Activated CD4-positive, alpha-beta T cell treated with anti-CD3 and anti-CD28 coated beads, Interleukin-2, amount 10 ng/mL, durations not matched to agents 24 days and 14 days (primary cell): ENCODE results near the gene ST3GAL4. TPM values are rescaled to one million over a fixed set of nuclear protein-coding genes. Genes with fewer than 3 reads are reported as not detected.
"Not testable (repeated sequence)": the region's sequence is repeated elsewhere in the genome, so short reads cannot be mapped to it uniquely, and the experiment has no call there.

ENCODE experiments used
- DNase-seq: peaks from one replicate; pipeline ENCODE4 v3.0.0; 2022
- H3K27ac Mint-ChIP-seq: one replicate; pipeline ENCODE4 v1.8.0; 2022; ENCODE audit warnings: mild to moderate bottlenecking, mixed read lengths
- H3K27me3 Mint-ChIP-seq: one replicate; pipeline ENCODE4 v1.8.0; 2022; ENCODE audit warnings: mixed read lengths
- H3K36me3 Mint-ChIP-seq: one replicate; pipeline ENCODE4 v1.8.0; 2022; ENCODE audit warnings: low read depth, mild to moderate bottlenecking, mixed read lengths
- H3K4me1 Mint-ChIP-seq: one replicate; pipeline ENCODE4 v1.8.0; 2021; ENCODE audit warnings: mixed read lengths
- H3K4me3 Mint-ChIP-seq: one replicate; pipeline ENCODE4 v1.8.0; 2022; ENCODE audit warnings: mild to moderate bottlenecking, moderate library complexity, mixed read lengths
- H3K9me3 Mint-ChIP-seq: one replicate; pipeline ENCODE4 v1.8.0; 2021; ENCODE audit warnings: mixed read lengths
- intact Hi-C: fragments of 100-400 bp; cut with micrococcal nuclease; formaldehyde crosslinking; loops from one replicate; pipeline ENCODE4 v1.15.1; 2023
- total RNA-seq: library from RNA; stranded (reverse); gene quantifications from 2 replicates; pipeline ENCODE4 v1.2.3, GENCODE V29; 2022

ST3GAL4 gene
- total RNA-seq, 1 donor from 2014 or later, result 13.3 TPM

GRCh38 chr11:126385991-126386728, 30.7 kb downstream of the ST3GAL4 start:
- no peak overlapping the region for H3K4me3 Mint-ChIP-seq
- no peak overlapping the region for H3K27ac Mint-ChIP-seq
- no peaks in the 10 kb centered on the region for H3K9me3 Mint-ChIP-seq
- intact Hi-C loops, result no loop called here
- no peak for DNase-seq
- peaks cover 5% of the 10 kb centered on the region for H3K4me1 Mint-ChIP-seq
- no peaks in the 10 kb centered on the region for H3K27me3 Mint-ChIP-seq
- H3K36me3 Mint-ChIP-seq, result no peaks in the 10 kb centered on the region

- H3K4me3 Mint-ChIP-seq, H3K27me3 Mint-ChIP-seq, H3K9me3 Mint-ChIP-seq, H3K27ac Mint-ChIP-seq, intact Hi-C loops, H3K36me3 Mint-ChIP-seq, DNase-seq, H3K4me1 Mint-ChIP-seq: not testable (repeated sequence)
Measured at GRCh38 chr11:126386729-126387071, 31.2 kb downstream of the ST3GAL4 start.

GRCh38 chr11:126387857-126388256, 32.4 kb downstream of the ST3GAL4 start:
- Mint-ChIP-seq H3K36me3 (no peaks in the 10 kb centered on the region), H3K4me3 (no peak overlapping the region), H3K4me1 (peaks cover 5% of the 10 kb centered on the region), H3K27me3 (no peaks in the 10 kb centered on the region), H3K9me3 (no peaks in the 10 kb centered on the region), H3K27ac (no peak overlapping the region)
- DNase-seq, result no peak
- intact Hi-C loops, result no loop called here

- Mint-ChIP-seq H3K4me1 (peaks cover 5% of the 10 kb centered on the region), H3K27ac (no peak overlapping the region), H3K27me3 (no peaks in the 10 kb centered on the region), H3K36me3 (no peaks in the 10 kb centered on the region), H3K4me3 (no peak overlapping the region), H3K9me3 (no peaks in the 10 kb centered on the region)
- intact Hi-C loops, result no loop called here
- no peak for DNase-seq
Measured at GRCh38 chr11:126390272-126390867, 34.9 kb downstream of the ST3GAL4 start.

GRCh38 chr11:126391286-126391954, 35.9 kb downstream of the ST3GAL4 start:
- Mint-ChIP-seq H3K27me3 (no peaks in the 10 kb centered on the region), H3K9me3 (no peaks in the 10 kb centered on the region), H3K4me3 (no peak overlapping the region), H3K36me3 (no peaks in the 10 kb centered on the region), H3K4me1 (peaks cover 5% of the 10 kb centered on the region), H3K27ac (no peak overlapping the region)
- intact Hi-C loops, result no loop called here
- no peak for DNase-seq

GRCh38 chr11:126391970-126392632, 36.6 kb downstream of the ST3GAL4 start:
- no peak for DNase-seq
- intact Hi-C loops, result no loop called here
- no peaks in the 10 kb centered on the region for H3K27me3 Mint-ChIP-seq
- no peaks in the 10 kb centered on the region for H3K36me3 Mint-ChIP-seq
- no peaks in the 10 kb centered on the region for H3K9me3 Mint-ChIP-seq
- H3K4me1 Mint-ChIP-seq, result no peaks in the 10 kb centered on the region
- no peak overlapping the region for H3K27ac Mint-ChIP-seq
- H3K4me3 Mint-ChIP-seq, result no peak overlapping the region

- intact Hi-C loops, result no loop called here
- no peaks in the 10 kb centered on the region for H3K9me3 Mint-ChIP-seq
- H3K27ac Mint-ChIP-seq, result no peak overlapping the region
- no peaks in the 10 kb centered on the region for H3K36me3 Mint-ChIP-seq
- DNase-seq, result no peak
- no peaks in the 10 kb centered on the region for H3K4me1 Mint-ChIP-seq
- no peaks in the 10 kb centered on the region for H3K27me3 Mint-ChIP-seq
- H3K4me3 Mint-ChIP-seq, result no peak overlapping the region
Measured at GRCh38 chr11:126392633-126393013, 37.1 kb downstream of the ST3GAL4 start.

GRCh38 chr11:126393143-126393542, 37.7 kb downstream of the ST3GAL4 start:
- Mint-ChIP-seq H3K9me3 (no peaks in the 10 kb centered on the region), H3K27ac (no peak overlapping the region), H3K36me3 (no peaks in the 10 kb centered on the region), H3K4me3 (no peak overlapping the region), H3K4me1 (no peaks in the 10 kb centered on the region), H3K27me3 (no peaks in the 10 kb centered on the region)
- intact Hi-C loops, result no loop called here
- no peak for DNase-seq

GRCh38 chr11:126394036-126394435, 38.5 kb downstream of the ST3GAL4 start:
- Mint-ChIP-seq H3K36me3 (no peaks in the 10 kb centered on the region), H3K9me3 (no peaks in the 10 kb centered on the region), H3K4me1 (no peaks in the 10 kb centered on the region), H3K27me3 (no peaks in the 10 kb centered on the region), H3K27ac (no peak overlapping the region), H3K4me3 (no peak overlapping the region)
- intact Hi-C loops, result no loop called here
- no peak for DNase-seq

GRCh38 chr11:126394634-126395072, 39.2 kb downstream of the ST3GAL4 start:
- H3K27me3 Mint-ChIP-seq, H3K27ac Mint-ChIP-seq, H3K9me3 Mint-ChIP-seq, H3K4me1 Mint-ChIP-seq, intact Hi-C loops, H3K4me3 Mint-ChIP-seq, H3K36me3 Mint-ChIP-seq, DNase-seq: not testable (repeated sequence)

- DNase-seq, H3K36me3 Mint-ChIP-seq, H3K27ac Mint-ChIP-seq, intact Hi-C loops, H3K9me3 Mint-ChIP-seq, H3K4me3 Mint-ChIP-seq, H3K27me3 Mint-ChIP-seq, H3K4me1 Mint-ChIP-seq: not testable (repeated sequence)
Measured at GRCh38 chr11:126395784-126396183, 40.3 kb downstream of the ST3GAL4 start.

GRCh38 chr11:126396266-126396665, 40.8 kb downstream of the ST3GAL4 start:
- H3K4me3 Mint-ChIP-seq, DNase-seq, H3K4me1 Mint-ChIP-seq, H3K9me3 Mint-ChIP-seq, H3K36me3 Mint-ChIP-seq, H3K27ac Mint-ChIP-seq, intact Hi-C loops, H3K27me3 Mint-ChIP-seq: not testable (repeated sequence)

GRCh38 chr11:126396965-126397364, 41.5 kb downstream of the ST3GAL4 start:
- no peaks in the 10 kb centered on the region for H3K9me3 Mint-ChIP-seq
- H3K27ac Mint-ChIP-seq, result no peak overlapping the region
- no peak overlapping the region for H3K4me3 Mint-ChIP-seq
- no peaks in the 10 kb centered on the region for H3K36me3 Mint-ChIP-seq
- H3K4me1 Mint-ChIP-seq, result no peaks in the 10 kb centered on the region
- no peak for DNase-seq
- H3K27me3 Mint-ChIP-seq, result no peaks in the 10 kb centered on the region
- intact Hi-C loops, result no loop called here

- Mint-ChIP-seq H3K4me1 (no peaks in the 10 kb centered on the region), H3K27ac (no peak overlapping the region), H3K9me3 (no peaks in the 10 kb centered on the region), H3K36me3 (no peaks in the 10 kb centered on the region), H3K27me3 (no peaks in the 10 kb centered on the region), H3K4me3 (no peak overlapping the region)
- DNase-seq, result no peak
- intact Hi-C loops, result no loop called here
Measured at GRCh38 chr11:126398296-126398695, 42.8 kb downstream of the ST3GAL4 start.
